AG04449 (cell line): ENCODE results near the gene BZW2.
"Not testable (repeated sequence)": the region's sequence is repeated elsewhere in the genome, so short reads cannot be mapped to it uniquely, and the experiment has no call there.

ENCODE experiments used
- CTCF ChIA-PET: fragments of 350-600 bp; formaldehyde crosslinking; extraction: SDS; loops from one replicate; lab custom pipeline; 2021; ENCODE audit warnings: antibody characterized with exemption; lab: Yijun Ruan, JAX
- POLR2A ChIA-PET: fragments of 400-600, 350-600 bp; formaldehyde crosslinking; extraction: SDS; loops from one replicate; lab custom pipeline; 2020; ENCODE audit warnings: antibody characterized with exemption, inconsistent platforms; lab: Yijun Ruan, JAX
- DNase-seq: peaks from one replicate; pipeline ENCODE4 v3.0.0-alpha.2; 2010; ENCODE audit warnings: low read depth, low spot score
- H3K4me3 ChIP-seq: 2 replicates; pipeline ENCODE4 v1.5.1; 2011; ENCODE audit warnings: low read depth, mild to moderate bottlenecking, control low read depth, low read length
- CTCF ChIP-seq: IDR thresholded peaks from one replicate; pipeline ENCODE4 v1.5.1; 2011; ENCODE audit warnings: mild to moderate bottlenecking, moderate library complexity, low read length, control low read depth, inconsistent platforms; ENCODE audit not compliant: insufficient read depth; ENCODE audit errors: missing control alignments

The BZW2 gene

GRCh38 chr7:16671811-16672210 is 25.8 kb downstream of the BZW2 start:
- no peak for DNase-seq
- no peak overlapping the region for H3K4me3 ChIP-seq
- POLR2A ChIA-PET: no interaction called here
- CTCF ChIA-PET: interaction anchor here (1.6 kb wide), 1 partner anchor 24 kb away, joined by 4 read pairs; no protein-coding TSS in a partner anchor
- TF ChIP-seq CTCF: no peak

- ChIA-PET CTCF (interaction anchor here (1.2 to 1.6 kb wide), 3 partner anchors 9 to 20 kb away, joined by 3 to 10 read pairs (median 3); no protein-coding TSS in a partner anchor), POLR2A (no interaction called here)
- no peak for TF ChIP-seq CTCF
- DNase-seq: no peak
- H3K4me3 ChIP-seq: no peak overlapping the region
Observed at GRCh38 chr7:16675277-16675676, 29.3 kb downstream of the BZW2 start.

GRCh38 chr7:16677978-16678494 is 32.1 kb downstream of the BZW2 start:
- no peak for DNase-seq
- ChIA-PET CTCF (interaction anchor here (0.9 to 1.3 kb wide), 4 partner anchors 9 to 16 kb away, joined by 3 to 4 read pairs (median 3); no protein-coding TSS in a partner anchor), POLR2A (no interaction called here)
- TF ChIP-seq CTCF: no peak
- no peak overlapping the region for H3K4me3 ChIP-seq

- CTCF ChIA-PET: interaction anchor here (1.0 to 1.3 kb wide), 3 partner anchors 10 to 15 kb away, joined by 3 to 4 read pairs (median 3); no protein-coding TSS in a partner anchor
- POLR2A ChIA-PET, DNase-seq, H3K4me3 ChIP-seq: not testable (repeated sequence)
Observed at GRCh38 chr7:16678645-16679566, 32.9 kb downstream of the BZW2 start.

- ChIA-PET CTCF (interaction anchor here (3.8 kb wide), 1 partner anchor 10 kb away, joined by 22 read pairs; no protein-coding TSS in a partner anchor), POLR2A (no interaction called here)
- H3K4me3 ChIP-seq: no peak overlapping the region
- no peak for TF ChIP-seq CTCF
- no peak for DNase-seq
Observed at GRCh38 chr7:16684935-16685334, 39.0 kb downstream of the BZW2 start.

GRCh38 chr7:16685535-16685934 is 39.6 kb downstream of the BZW2 start:
- ChIA-PET POLR2A (no interaction called here), CTCF (interaction anchor here (3.8 kb wide), 1 partner anchor 9 kb away, joined by 22 read pairs; no protein-coding TSS in a partner anchor)
- H3K4me3 ChIP-seq: no peak overlapping the region
- no peak for DNase-seq
- no peak for TF ChIP-seq CTCF
